Mucosa of descending colon (tissue), 3 donors: ENCODE results near the gene DPP6. TPM values are rescaled to one million over a fixed set of nuclear protein-coding genes. Genes with fewer than 3 reads are reported as not detected.
"Not testable (repeated sequence)": the region's sequence is repeated elsewhere in the genome, so short reads cannot be mapped to it uniquely, and the experiment has no call there.

ENCODE experiments used
- ATAC-seq: fragments of 200-7000 bp; cut with Tn5 transposase; one replicate; pipeline ENCODE4 v1.9.1; 2020; ENCODE audit warnings: mild to moderate bottlenecking, moderate library complexity
- DNase-seq, 3 donors: peaks; one replicate each; pipeline ENCODE4 v3.0.0-alpha.2; 2020
- H3K36me3 ChIP-seq: fragments of 200-600 bp; one replicate; pipeline ENCODE4 v1.8.0; 2021; ENCODE audit warnings: low read depth, mild to moderate bottlenecking
- H3K4me1 ChIP-seq: fragments of 200-600 bp; one replicate; pipeline ENCODE4 v1.8.0; 2021; ENCODE audit warnings: low read depth, mild to moderate bottlenecking
- H3K4me3 ChIP-seq: fragments of 200-600 bp; one replicate; pipeline ENCODE4 v1.8.0; 2021; ENCODE audit warnings: mild to moderate bottlenecking
- H3K9me3 ChIP-seq: fragments of 200-600 bp; one replicate; pipeline ENCODE4 v1.8.0; 2021; ENCODE audit warnings: mild to moderate bottlenecking
- CTCF ChIP-seq: fragments of 200-600 bp; IDR thresholded peaks from one replicate; pipeline ENCODE4 v1.8.0; 2022; ENCODE audit warnings: antibody characterized with exemption, mild to moderate bottlenecking
- intact Hi-C, 2 donors: fragments of 100-400 bp; cut with DNase I in 1 of 2; cut with micrococcal nuclease in 1 of 2; formaldehyde crosslinking; loops; one replicate each; pipeline versions ENCODE4 v1.11.0 to v1.11.1; 2022; cut with DNase I, micrococcal nuclease
- total RNA-seq, 3 donors: library from RNA; stranded (reverse); fragmentation: NEBNext Ultra II Directional in 2 of 3; extraction: Animal tissue kit (Norgen Biotek cat#: 25700) in 2 of 3; gene quantifications; one replicate each; pipeline versions ENCODE4 v1.2.1 to v1.2.4, GENCODE V29; 2021 to 2023
- donor health status: DM: no; HTN: no; CAD: no; lungs with moderate emphysema.
- donor health status: DM: no; HTN: no; CAD: no.
- donor health status: DM: no; HTN: yes; CAD: no.

The DPP6 gene
- total RNA-seq, 3 donors from 2014 or later: 1.3 to 33.8 (median 1.5) TPM

- peaks cover 10% of the 10 kb centered on the region for H3K4me1 ChIP-seq
- peaks cover 20% of the 10 kb centered on the region for H3K9me3 ChIP-seq
- ATAC-seq (no peak), DNase-seq (no peak)
- peaks cover 5% of the 10 kb centered on the region for H3K36me3 ChIP-seq
- intact Hi-C loops: no loop called here
- no peak overlapping the region for H3K4me3 ChIP-seq
- TF ChIP-seq CTCF: no peak
Measured at GRCh38 chr7:154931906-154932305, 879.7 kb downstream of the DPP6 start.

- H3K4me1 ChIP-seq, H3K36me3 ChIP-seq, intact Hi-C loops, DNase-seq, ATAC-seq, H3K4me3 ChIP-seq: not testable (repeated sequence)
- peaks cover 20% of the 10 kb centered on the region for H3K9me3 ChIP-seq
Measured at GRCh38 chr7:154934353-154934952, 882.3 kb downstream of the DPP6 start.

- no peak for TF ChIP-seq CTCF
- ATAC-seq: no peak
Measured at GRCh38 chr7:154937837-154938236, 885.6 kb downstream of the DPP6 start.

DNA sequence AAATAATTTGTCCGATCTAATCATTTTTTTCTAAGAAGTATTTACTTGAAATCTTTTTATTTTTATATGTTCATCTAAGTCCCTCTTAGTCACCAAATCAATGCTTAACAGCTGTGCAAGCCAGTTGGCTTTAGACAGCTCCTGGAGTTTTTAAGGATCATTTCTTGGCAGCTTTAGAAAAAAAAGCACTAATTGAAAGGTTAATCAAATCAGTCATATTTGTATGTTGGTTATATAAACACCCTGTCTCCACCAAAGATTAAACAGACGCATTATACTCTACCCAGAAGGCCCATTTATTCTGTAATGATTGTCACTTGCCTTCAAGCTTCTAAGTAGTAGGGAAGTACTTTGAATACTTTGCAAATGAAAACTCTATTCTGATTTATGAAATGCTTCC lies 890.5 kb downstream of the DPP6 start:
- Histone ChIP-seq H3K36me3 (no peaks in the 10 kb centered on the region), H3K9me3 (no peaks in the 10 kb centered on the region), H3K4me3 (no peak overlapping the region), H3K4me1 (no peaks in the 10 kb centered on the region)
- intact Hi-C loops: no loop called here
- ATAC-seq: no peak
- TF ChIP-seq CTCF: no peak
- DNase-seq: no peak

More at GRCh38 chr7:154937837-154938236, 885.6 kb downstream of the DPP6 start:
- no peak for DNase-seq
- Histone ChIP-seq H3K36me3 (no peaks in the 10 kb centered on the region), H3K9me3 (peaks cover 20% of the 10 kb centered on the region), H3K4me1 (no peaks in the 10 kb centered on the region), H3K4me3 (no peak overlapping the region)
- intact Hi-C loops: no loop called here
